HEK293 (cell line): ENCODE measurements around the gene ALG1.
"Not testable (repeated sequence)": the region's sequence is repeated elsewhere in the genome, so short reads cannot be mapped to it uniquely, and the experiment has no call there.

ENCODE experiments used
- CTCF ChIA-PET: fragments of 350-600 bp; formaldehyde crosslinking; extraction: SDS; loops from one replicate; lab custom pipeline; 2021; ENCODE audit warnings: antibody characterized with exemption; lab: Yijun Ruan, JAX
- POLR2A ChIA-PET: fragments of 300-600 bp; formaldehyde crosslinking; extraction: SDS; loops from one replicate; lab custom pipeline; 2020; ENCODE audit warnings: antibody characterized with exemption, inconsistent platforms; lab: Yijun Ruan, JAX
- H3K27ac ChIP-seq: fragments of 200-500 bp; sonication (Bioruptor generic); 2 replicates; pipeline ENCODE4 v1.5.1; 2014; ENCODE audit warnings: low read depth, low read length, control low read depth, inconsistent platforms; ENCODE audit errors: extremely low read depth
- H3K36me3 ChIP-seq, 2 experiments: fragments of 200-500 bp in 1 of 2; sonication (Bioruptor generic) in 1 of 2; 1 replicate in 1 of 2; 2 replicates in 1 of 2; pipeline ENCODE4 v1.5.1; 2014 to 2017; ENCODE audit warnings: inconsistent platforms in 2 of 2, low read length in 2 of 2; ENCODE audit not compliant: control insufficient read depth in 2 of 2, insufficient read depth in 1 of 2
- H3K4me1 ChIP-seq: fragments of 200-500 bp; sonication (Bioruptor generic); 2 replicates; pipeline ENCODE4 v1.5.1; 2014; ENCODE audit warnings: mild to moderate bottlenecking, low read length, inconsistent platforms; ENCODE audit not compliant: control insufficient read depth, insufficient read depth
- H3K4me3 ChIP-seq: 2 replicates; pipeline ENCODE4 v1.5.1; 2011; ENCODE audit warnings: low read depth, mild to moderate bottlenecking, control low read depth, low read length, moderate library complexity
- H3K9me3 ChIP-seq: fragments of 200-500 bp; sonication (Bioruptor generic); 2 replicates; pipeline ENCODE4 v1.5.1; 2014; ENCODE audit warnings: low read depth, low read length, inconsistent platforms; ENCODE audit not compliant: control insufficient read depth, insufficient read depth
- EGR2 ChIP-seq: fragments of 450-650 bp; formaldehyde crosslinking; IDR thresholded peaks from 2 replicates; pipeline ENCODE4 v1.5.1; 2016; ENCODE audit warnings: low read depth, missing biosample characterization, missing genetic modification characterization
- SCRT1 ChIP-seq: fragments of 450-650 bp; formaldehyde crosslinking; IDR thresholded peaks from 2 replicates; pipeline ENCODE4 v1.5.1; 2016; ENCODE audit warnings: missing biosample characterization, missing genetic modification characterization, borderline replicate concordance
- SCRT2 ChIP-seq: fragments of 450-650 bp; formaldehyde crosslinking; IDR thresholded peaks from 2 replicates; pipeline ENCODE4 v1.5.1; 2016; ENCODE audit warnings: missing biosample characterization, missing genetic modification characterization
- YY2 ChIP-seq: fragments of 450-650 bp; formaldehyde crosslinking; IDR thresholded peaks from 2 replicates; pipeline ENCODE4 v1.5.1; 2016; ENCODE audit warnings: missing biosample characterization, missing genetic modification characterization
- ZFP3 ChIP-seq: fragments of 450-650 bp; formaldehyde crosslinking; IDR thresholded peaks from 2 replicates; pipeline ENCODE4 v1.5.1; 2016; ENCODE audit warnings: low read depth, missing biosample characterization, missing genetic modification characterization
- ZNF266 ChIP-seq: fragments of 450-650 bp; formaldehyde crosslinking; IDR thresholded peaks from 2 replicates; pipeline ENCODE4 v1.5.1; 2016; ENCODE audit warnings: missing biosample characterization, missing genetic modification characterization, low read depth
- ZNF654 ChIP-seq: fragments of 450-650 bp; formaldehyde crosslinking; IDR thresholded peaks from 2 replicates; pipeline ENCODE4 v1.5.1; 2016; ENCODE audit warnings: low read depth, missing biosample characterization, missing genetic modification characterization
- ZNF707 ChIP-seq: fragments of 450-650 bp; formaldehyde crosslinking; IDR thresholded peaks from 2 replicates; pipeline ENCODE4 v1.5.1; 2016; ENCODE audit warnings: missing biosample characterization, missing genetic modification characterization
- ZNF747 ChIP-seq: fragments of 450-650 bp; formaldehyde crosslinking; IDR thresholded peaks from 2 replicates; pipeline ENCODE4 v1.5.1; 2016; ENCODE audit warnings: missing biosample characterization, missing genetic modification characterization
- ZXDB ChIP-seq: fragments of 450-650 bp; formaldehyde crosslinking; IDR thresholded peaks from 2 replicates; pipeline ENCODE4 v1.5.1; 2016; ENCODE audit warnings: missing biosample characterization, missing genetic modification characterization
- TF ChIP-seq, protein P1 (sequence below): fragments of 450-650 bp; formaldehyde crosslinking; IDR thresholded peaks from 2 replicates; pipeline ENCODE4 v1.5.1; 2016; ENCODE audit warnings: missing biosample characterization, missing genetic modification characterization
- TF ChIP-seq, protein P2 (sequence below): fragments of 450-650 bp; formaldehyde crosslinking; IDR thresholded peaks from 2 replicates; pipeline ENCODE4 v1.5.1; 2016; ENCODE audit warnings: missing biosample characterization, missing genetic modification characterization

Gene ALG1

DNA sequence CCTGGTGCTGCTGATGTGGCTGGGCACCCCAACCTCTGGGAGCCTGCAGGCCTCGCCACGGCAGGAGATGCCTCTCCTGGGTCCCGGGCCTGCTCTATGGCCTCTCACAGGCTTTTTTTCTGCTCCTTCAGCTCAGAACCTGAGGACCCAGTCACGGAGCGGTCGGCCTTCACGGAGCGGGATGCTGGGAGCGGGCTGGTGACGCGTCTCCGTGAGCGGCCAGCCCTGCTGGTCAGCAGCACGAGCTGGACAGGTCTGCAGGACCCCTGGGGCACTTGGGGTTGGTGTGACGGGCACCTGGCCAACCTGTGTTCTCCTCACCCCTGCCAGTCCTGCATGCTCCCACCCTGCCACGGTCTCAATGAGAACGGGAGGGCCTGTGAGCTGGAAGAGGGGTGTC, 7.0 kb downstream of the ALG1 start:
- H3K9me3 ChIP-seq, result no peaks in the 10 kb centered on the region
- POLR2A ChIA-PET, result interaction anchor here (0.5 kb wide), 1 partner anchor 320 kb away, joined by 3 read pairs; no protein-coding TSS in a partner anchor
- H3K4me1 ChIP-seq, result no peaks in the 10 kb centered on the region
- no peak overlapping the region for H3K4me3 ChIP-seq
- TF ChIP-seq YY2 (tag by site-specific recombination) (no peak), ZFP3 (no peak), ZNF266 (tag by site-specific recombination) (no peak), SCRT2 (tag by site-specific recombination) (no peak), ZNF747 (no peak), EGR2 (no peak), ZNF707 (tag by site-specific recombination) (no peak), SCRT1 (tag by site-specific recombination) (no peak), ZXDB (tag by site-specific recombination) (no peak)
- TF ChIP-seq, protein P1, sequence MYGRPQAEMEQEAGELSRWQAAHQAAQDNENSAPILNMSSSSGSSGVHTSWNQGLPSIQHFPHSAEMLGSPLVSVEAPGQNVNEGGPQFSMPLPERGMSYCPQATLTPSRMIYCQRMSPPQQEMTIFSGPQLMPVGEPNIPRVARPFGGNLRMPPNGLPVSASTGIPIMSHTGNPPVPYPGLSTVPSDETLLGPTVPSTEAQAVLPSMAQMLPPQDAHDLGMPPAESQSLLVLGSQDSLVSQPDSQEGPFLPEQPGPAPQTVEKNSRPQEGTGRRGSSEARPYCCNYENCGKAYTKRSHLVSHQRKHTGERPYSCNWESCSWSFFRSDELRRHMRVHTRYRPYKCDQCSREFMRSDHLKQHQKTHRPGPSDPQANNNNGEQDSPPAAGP, result no peak
- CTCF ChIA-PET, result no interaction called here
- H3K36me3 ChIP-seq, result peaks cover 0 to 35% of the 10 kb centered on the region in 2 experiments; a peak in 1 of 3 replicates
- H3K27ac ChIP-seq, result no peak overlapping the region

DNA sequence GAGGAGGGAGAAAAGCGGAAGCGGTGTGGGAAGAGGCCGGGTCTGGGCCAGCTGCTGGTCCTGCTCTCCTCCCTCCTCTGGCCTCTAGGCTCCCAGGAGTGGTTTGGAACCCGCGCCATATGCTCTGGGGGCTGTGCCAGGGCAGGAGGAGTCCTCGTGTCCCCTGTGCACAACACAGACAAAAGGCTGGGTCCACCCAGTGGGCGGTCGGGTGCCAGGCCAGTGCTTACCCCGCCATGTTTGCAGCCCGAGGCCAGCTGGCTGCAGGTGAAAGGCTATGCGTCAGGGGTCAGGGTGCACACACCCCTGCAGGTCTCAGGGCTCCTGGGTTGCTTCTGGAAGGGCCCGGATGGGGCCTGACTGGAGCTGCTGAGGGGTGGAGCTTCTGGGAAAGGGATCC, 8.8 kb downstream of the ALG1 start:
- H3K9me3 ChIP-seq, H3K4me1 ChIP-seq, CTCF ChIA-PET, H3K4me3 ChIP-seq, H3K27ac ChIP-seq, POLR2A ChIA-PET: not testable (repeated sequence)
- peaks cover 0 to 27% of the 10 kb centered on the region in 2 experiments; a peak in 1 of 3 replicates for H3K36me3 ChIP-seq

DNA sequence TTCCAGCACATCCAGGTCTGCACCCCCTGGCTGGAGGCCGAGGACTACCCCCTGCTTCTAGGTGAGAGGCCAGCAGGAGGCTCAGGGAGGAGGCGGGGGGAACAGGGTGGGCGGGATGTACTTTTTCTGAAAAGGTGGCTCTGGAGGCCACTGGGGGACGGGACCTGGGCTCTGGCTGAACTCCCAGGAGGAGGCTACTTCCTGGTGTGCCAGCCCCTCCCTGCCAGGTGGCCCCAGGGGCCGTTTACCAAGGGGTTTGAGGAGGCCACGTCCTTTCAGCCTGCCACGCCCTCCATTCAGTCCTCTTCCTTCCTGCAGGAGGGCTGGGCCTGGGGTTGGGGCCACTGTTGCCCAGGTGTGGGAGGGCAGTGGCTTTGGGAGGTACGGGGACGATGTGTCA, 9.4 kb downstream of the ALG1 start:
- CTCF ChIA-PET, H3K9me3 ChIP-seq, H3K27ac ChIP-seq, H3K4me1 ChIP-seq, POLR2A ChIA-PET, H3K4me3 ChIP-seq: not testable (repeated sequence)
- H3K36me3 ChIP-seq, result peaks cover 0 to 25% of the 10 kb centered on the region in 2 experiments; a peak in 1 of 3 replicates

DNA sequence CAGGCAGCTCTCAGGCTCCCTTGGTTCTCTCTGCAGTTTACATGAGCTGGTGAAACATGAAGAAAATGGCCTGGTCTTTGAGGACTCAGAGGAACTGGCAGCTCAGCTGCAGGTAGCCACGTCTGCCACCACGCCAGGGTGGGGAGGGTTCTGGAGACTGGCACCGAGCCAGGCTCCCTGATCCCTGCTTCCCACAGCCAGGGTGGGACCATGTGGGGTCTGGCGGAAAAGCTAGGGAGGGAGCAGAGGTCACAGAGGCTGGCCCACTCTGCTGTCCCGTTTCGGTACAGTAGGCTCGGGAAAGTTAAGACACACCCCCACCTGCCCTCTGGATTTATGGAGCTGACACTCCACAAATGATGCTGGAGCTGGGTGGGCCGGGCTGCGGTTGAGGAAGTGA, 12.0 kb downstream of the ALG1 start:
- CTCF ChIA-PET, result interaction anchor here (1.8 kb wide), 1 partner anchor 28 kb away, joined by 7 read pairs; no protein-coding TSS in a partner anchor
- H3K9me3 ChIP-seq, H3K27ac ChIP-seq, H3K4me1 ChIP-seq, H3K4me3 ChIP-seq, POLR2A ChIA-PET: not testable (repeated sequence)
- H3K36me3 ChIP-seq, result peaks cover 0 to 17% of the 10 kb centered on the region in 2 experiments; a peak in 1 of 3 replicates

DNA sequence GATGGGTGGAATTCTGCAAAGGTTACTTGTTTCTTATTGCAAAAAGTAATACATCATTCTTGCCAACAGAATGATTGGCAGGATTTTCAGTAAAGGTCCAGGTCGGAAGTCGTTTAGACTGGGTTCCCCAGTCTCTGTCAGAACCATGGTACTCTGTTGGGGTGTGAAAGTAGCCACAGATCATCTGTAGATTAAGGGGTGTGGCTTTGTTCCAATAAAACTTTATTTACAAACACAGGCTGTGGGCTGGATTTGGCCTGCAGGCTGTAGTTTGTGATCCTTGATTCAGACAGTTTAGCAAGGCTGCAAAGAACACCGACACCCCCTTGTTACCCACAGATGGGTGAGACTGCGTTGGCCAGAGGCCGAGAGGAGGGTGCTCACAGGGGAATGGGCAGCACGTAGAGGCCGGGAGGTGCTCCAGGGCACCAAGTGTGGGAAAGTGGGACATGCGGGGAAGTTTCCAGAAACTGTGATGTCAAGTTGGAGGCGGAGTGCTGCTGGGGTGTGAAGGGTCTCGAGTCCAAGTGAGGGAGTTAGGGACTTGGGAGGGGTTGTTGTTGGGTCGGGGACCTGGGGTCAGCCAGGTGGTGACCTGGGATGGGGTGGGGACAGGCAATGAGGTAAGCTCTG, 12.6 kb downstream of the ALG1 start:
- H3K27ac ChIP-seq, H3K9me3 ChIP-seq, H3K4me1 ChIP-seq, H3K4me3 ChIP-seq, POLR2A ChIA-PET: not testable (repeated sequence)
- CTCF ChIA-PET, result interaction anchor here (0.7 to 1.1 kb wide), 4 partner anchors 9 to 118 kb away, joined by 4 to 6 read pairs (median 4); no protein-coding TSS in a partner anchor
- H3K36me3 ChIP-seq, result peaks cover 0 to 16% of the 10 kb centered on the region in 2 experiments; a peak in 1 of 3 replicates

DNA sequence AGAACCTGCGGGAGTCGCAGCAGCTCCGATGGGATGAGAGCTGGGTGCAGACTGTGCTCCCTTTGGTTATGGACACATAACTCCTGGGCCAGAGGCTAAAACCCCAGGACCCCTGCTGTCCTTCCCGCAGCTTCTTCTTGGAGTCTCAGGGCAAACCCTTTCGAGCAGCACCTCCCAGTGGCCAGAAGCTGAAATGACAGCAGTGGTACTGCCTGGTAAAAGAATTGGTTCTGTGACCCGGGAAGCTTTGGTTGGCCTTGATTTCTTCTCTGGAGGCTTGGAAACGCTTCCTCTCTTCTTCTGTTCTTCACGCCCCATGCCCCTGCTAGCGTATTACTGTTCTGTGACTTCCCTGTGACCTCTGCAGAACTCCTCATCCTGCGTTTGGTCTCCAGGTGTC, 13.2 kb downstream of the ALG1 start:
- POLR2A ChIA-PET, result not testable (repeated sequence)
- CTCF ChIA-PET, result interaction anchor here (0.5 to 1.1 kb wide), 5 partner anchors 9 to 118 kb away, joined by 3 to 6 read pairs (median 4); no protein-coding TSS in a partner anchor
- TF ChIP-seq, protein P2, sequence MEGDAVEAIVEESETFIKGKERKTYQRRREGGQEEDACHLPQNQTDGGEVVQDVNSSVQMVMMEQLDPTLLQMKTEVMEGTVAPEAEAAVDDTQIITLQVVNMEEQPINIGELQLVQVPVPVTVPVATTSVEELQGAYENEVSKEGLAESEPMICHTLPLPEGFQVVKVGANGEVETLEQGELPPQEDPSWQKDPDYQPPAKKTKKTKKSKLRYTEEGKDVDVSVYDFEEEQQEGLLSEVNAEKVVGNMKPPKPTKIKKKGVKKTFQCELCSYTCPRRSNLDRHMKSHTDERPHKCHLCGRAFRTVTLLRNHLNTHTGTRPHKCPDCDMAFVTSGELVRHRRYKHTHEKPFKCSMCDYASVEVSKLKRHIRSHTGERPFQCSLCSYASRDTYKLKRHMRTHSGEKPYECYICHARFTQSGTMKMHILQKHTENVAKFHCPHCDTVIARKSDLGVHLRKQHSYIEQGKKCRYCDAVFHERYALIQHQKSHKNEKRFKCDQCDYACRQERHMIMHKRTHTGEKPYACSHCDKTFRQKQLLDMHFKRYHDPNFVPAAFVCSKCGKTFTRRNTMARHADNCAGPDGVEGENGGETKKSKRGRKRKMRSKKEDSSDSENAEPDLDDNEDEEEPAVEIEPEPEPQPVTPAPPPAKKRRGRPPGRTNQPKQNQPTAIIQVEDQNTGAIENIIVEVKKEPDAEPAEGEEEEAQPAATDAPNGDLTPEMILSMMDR (tag by site-specific recombination), result peak; percentile 43
- TF ChIP-seq ZNF654, result peak; percentile 59
- TF ChIP-seq, all 188 proteins: peak for 2; not testable (repeated sequence) for 186
- H3K36me3 ChIP-seq, result peaks cover 0 to 20% of the 10 kb centered on the region in 2 experiments; a peak in 1 of 3 replicates
- H3K27ac ChIP-seq, H3K4me1 ChIP-seq, H3K4me3 ChIP-seq, H3K9me3 ChIP-seq: not testable (repeated sequence)

DNA sequence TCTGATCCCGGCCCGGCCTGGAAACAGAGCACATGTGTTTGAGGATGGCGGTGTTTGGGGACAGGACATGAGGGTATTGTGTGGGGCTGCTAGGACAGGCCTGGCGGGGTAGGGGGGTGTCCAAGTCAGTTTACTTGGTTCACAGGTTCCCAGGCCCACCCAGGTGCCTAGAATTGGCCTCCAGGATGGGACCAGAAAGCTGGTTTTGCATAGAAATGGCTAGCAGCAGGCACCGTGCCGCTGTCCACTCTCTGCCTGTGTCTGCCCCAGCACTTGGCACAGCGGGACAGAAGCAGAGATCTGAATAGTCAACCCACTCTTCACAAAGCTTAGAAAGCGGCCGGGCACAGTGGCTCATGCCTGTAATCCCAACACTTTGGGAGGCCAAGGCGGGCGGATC, 14.1 kb downstream of the ALG1 start:
- POLR2A ChIA-PET, H3K9me3 ChIP-seq, H3K4me1 ChIP-seq, H3K4me3 ChIP-seq, H3K27ac ChIP-seq: not testable (repeated sequence)
- peaks cover 0 to 26% of the 10 kb centered on the region in 2 experiments; a peak in 2 of 3 replicates for H3K36me3 ChIP-seq
- CTCF ChIA-PET, result interaction anchor here (0.6 to 0.7 kb wide), 2 partner anchors 28 to 219 kb away, joined by 3 to 4 read pairs; no protein-coding TSS in a partner anchor
